Fibroblast of lung (primary cell): ENCODE data around the gene OSTN. TPM values are rescaled to one million over a fixed set of nuclear protein-coding genes. Genes with fewer than 3 reads are reported as not detected.
"Not testable (repeated sequence)": the region's sequence is repeated elsewhere in the genome, so short reads cannot be mapped to it uniquely, and the experiment has no call there.

ENCODE experiments used
- DNase-seq, 2 donors: peaks; one replicate each; pipeline versions ENCODE4 v3.0.0 to v3.0.0-alpha.2; 2010; ENCODE audit warnings: low read depth in 2 of 2
- H2AFZ ChIP-seq: 2 replicates; pipeline ENCODE4 v1.5.1; 2012; ENCODE audit warnings: low read length, control low read depth, inconsistent platforms
- H3K27ac ChIP-seq: 2 replicates; pipeline ENCODE4 v1.5.1; 2011; ENCODE audit warnings: low read length, control low read depth; ENCODE audit not compliant: insufficient read depth
- H3K27me3 ChIP-seq: 2 replicates; pipeline ENCODE4 v1.5.1; 2011; ENCODE audit warnings: mild to moderate bottlenecking, low read length; ENCODE audit not compliant: control insufficient read depth, insufficient read depth
- H3K36me3 ChIP-seq: 2 replicates; pipeline ENCODE4 v1.5.1; 2011; ENCODE audit warnings: low read length; ENCODE audit not compliant: control insufficient read depth, insufficient read depth
- H3K4me1 ChIP-seq: 2 replicates; pipeline ENCODE4 v1.5.1; 2011; ENCODE audit warnings: low read length; ENCODE audit not compliant: control insufficient read depth, insufficient read depth; ENCODE audit errors: extremely low read depth
- H3K4me2 ChIP-seq: 2 replicates; pipeline ENCODE4 v1.5.1; 2011; ENCODE audit warnings: low read length, control low read depth; ENCODE audit not compliant: insufficient read depth; ENCODE audit errors: extremely low read depth
- H3K4me3 ChIP-seq, 4 experiments: fragments of 200-600 bp in 1 of 4; sonication (generic) in 1 of 4; replicated peaks in 1 of 4; 2 replicates each; pipeline ENCODE4 v1.5.1; 2011 to 2016; ENCODE audit warnings: low read length in 4 of 4, low read depth in 3 of 4, mild to moderate bottlenecking in 3 of 4, control low read depth in 2 of 4, inconsistent platforms in 1 of 4, mixed read lengths in 1 of 4; ENCODE audit not compliant: insufficient read depth in 1 of 4; ENCODE audit errors: control extremely low read depth in 1 of 4
- H3K79me2 ChIP-seq: 2 replicates; pipeline ENCODE4 v1.5.1; 2012; ENCODE audit warnings: mild to moderate bottlenecking, low read length, inconsistent platforms; ENCODE audit not compliant: control insufficient read depth, insufficient read depth
- H3K9ac ChIP-seq: 2 replicates; pipeline ENCODE4 v1.5.1; 2011; ENCODE audit warnings: mild to moderate bottlenecking, low read length, control low read depth; ENCODE audit not compliant: insufficient read depth
- H3K9me3 ChIP-seq: 2 replicates; pipeline ENCODE4 v1.5.1; 2012; ENCODE audit warnings: low read depth, low read length; ENCODE audit not compliant: control insufficient read depth, insufficient read depth
- H4K20me1 ChIP-seq: 2 replicates; pipeline ENCODE4 v1.5.1; 2011; ENCODE audit warnings: low read length; ENCODE audit not compliant: control insufficient read depth, insufficient read depth; ENCODE audit errors: extremely low read depth
- CTCF ChIP-seq, 2 donors: IDR thresholded peaks in 1 of 2; conservative IDR thresholded peaks in 1 of 2; 1 replicate in 1 of 2; 2 replicates in 1 of 2; pipeline ENCODE4 v1.5.1; 2011 to 2012; ENCODE audit warnings: low read length in 2 of 2, control low read depth in 1 of 2, inconsistent platforms in 1 of 2, low read depth in 1 of 2, mild to moderate bottlenecking in 1 of 2
- EZH2 ChIP-seq: IDR thresholded peaks from 2 replicates; pipeline ENCODE4 v1.5.1; 2012; ENCODE audit warnings: low read length, control low read depth, mild to moderate bottlenecking; ENCODE audit errors: missing control alignments
- polyA plus RNA-seq, 2 donors: library from polyadenylated mRNA; depleted of rRNA in 1 of 2; stranded (reverse) in 1 of 2; unstranded in 1 of 2; fragments of >200 nt; gene quantifications; 2 replicates each; pipeline ENCODE4 v1.2.1, GENCODE V29; 2011 to 2012; ENCODE audit warnings: missing spikeins in 1 of 2
- total RNA-seq: library from RNA; depleted of rRNA; stranded (reverse); fragments of >200 nt; gene quantifications from 2 replicates; pipeline ENCODE4 v1.2.1, GENCODE V29; 2014

OSTN gene
- total and polyA plus RNA-seq, 2 donors (not counting 1 experiment from before 2014, with no cell fraction given): 0.34 to 31.9 TPM

- H3K27ac ChIP-seq: no peak overlapping the region
- DNase-seq: peak; percentile 71 to 88
- H3K9ac ChIP-seq: no peak overlapping the region
- TF ChIP-seq CTCF (conservative IDR thresholded peaks at IDR 0.05 in 1 of 2, IDR thresholded peaks at IDR 0.05 in 1 of 2; ENCODE audit: low read depth in 1 of 2, low read length in 2 of 2) (no peak), EZH2 (no peak)
- no peak overlapping the region for H2AFZ ChIP-seq
- H3K4me2 ChIP-seq: no peak overlapping the region
- no peaks in the 10 kb centered on the region for H3K79me2 ChIP-seq
- H3K9me3 ChIP-seq: no peaks in the 10 kb centered on the region
- H3K36me3 ChIP-seq: no peaks in the 10 kb centered on the region
- H3K4me3 ChIP-seq: no peak overlapping the region
- H3K27me3 ChIP-seq: no peaks in the 10 kb centered on the region
- H4K20me1 ChIP-seq: no peaks in the 10 kb centered on the region
- no peaks in the 10 kb centered on the region for H3K4me1 ChIP-seq
Measured at GRCh38 chr3:191269289-191270085, 70.4 kb downstream of the OSTN start.

GRCh38 chr3:191275244-191275643, 76.2 kb downstream of the OSTN start:
- not testable (repeated sequence) for DNase-seq, H4K20me1 ChIP-seq, H2AFZ ChIP-seq, H3K79me2 ChIP-seq, H3K27me3 ChIP-seq, H3K9ac ChIP-seq, H3K27ac ChIP-seq, H3K4me2 ChIP-seq, H3K36me3 ChIP-seq, H3K9me3 ChIP-seq, H3K4me3 ChIP-seq, H3K4me1 ChIP-seq

- Histone ChIP-seq H3K36me3 (no peaks in the 10 kb centered on the region), H3K4me1 (no peaks in the 10 kb centered on the region), H3K79me2 (no peaks in the 10 kb centered on the region), H4K20me1 (no peaks in the 10 kb centered on the region), H3K9me3 (no peaks in the 10 kb centered on the region), H3K4me3 (no peak overlapping the region), H3K27me3 (no peaks in the 10 kb centered on the region), H2AFZ (no peak overlapping the region), H3K27ac (no peak overlapping the region), H3K9ac (no peak overlapping the region), H3K4me2 (no peak overlapping the region)
- DNase-seq: no peak
- TF ChIP-seq EZH2 (no peak), CTCF (conservative IDR thresholded peaks at IDR 0.05 in 1 of 2, IDR thresholded peaks at IDR 0.05 in 1 of 2; ENCODE audit: low read depth in 1 of 2, low read length in 2 of 2) (no peak)
Measured at GRCh38 chr3:191275751-191276150, 76.7 kb downstream of the OSTN start.
